ENCODE data around the gene CD200R1L. TPM values are rescaled to one million over a fixed set of nuclear protein-coding genes. Genes with fewer than 3 reads are reported as not detected.

The CD200R1L gene
- polyA plus RNA-seq, 1 donor = not detected

GRCh38 chr3:112786881-112787579 is 59.6 kb downstream of the CD200R1L start:
- no peak for DNase-seq (ENCODE audit: low read depth)

GRCh38 chr3:112786002-112786590 is 60.6 kb downstream of the CD200R1L start:
- DNase-seq (ENCODE audit: low read depth) = no peak

GRCh38 chr3:112785321-112786001 is 61.2 kb downstream of the CD200R1L start:
- no peak for DNase-seq (ENCODE audit: low read depth)

GRCh38 chr3:112782491-112782890 is 64.2 kb downstream of the CD200R1L start:
- no peak for DNase-seq (ENCODE audit: low read depth)

- DNase-seq (ENCODE audit: low read depth) = no peak
These were observed 65.1 kb downstream of the CD200R1L start for GRCh38 chr3:112781599-112781998.

GRCh38 chr3:112779558-112780480 is 66.8 kb downstream of the CD200R1L start:
- no peak for DNase-seq (ENCODE audit: low read depth)

- no peak for DNase-seq (ENCODE audit: low read depth)
These were observed 67.7 kb downstream of the CD200R1L start for GRCh38 chr3:112779011-112779410.

GRCh38 chr3:112778353-112778948 is 68.2 kb downstream of the CD200R1L start:
- no peak for DNase-seq (ENCODE audit: low read depth)

GRCh38 chr3:112777811-112778210 is 68.9 kb downstream of the CD200R1L start:
- no peak for DNase-seq (ENCODE audit: low read depth)

- no peak for DNase-seq (ENCODE audit: low read depth)
These were observed 69.8 kb downstream of the CD200R1L start for GRCh38 chr3:112776836-112777235.

GRCh38 chr3:112776000-112776399 is 70.7 kb downstream of the CD200R1L start:
- DNase-seq (ENCODE audit: low read depth) = no peak

- peak; percentile 32 for DNase-seq (ENCODE audit: low read depth)
These were observed 71.5 kb downstream of the CD200R1L start for GRCh38 chr3:112775011-112775742.

GRCh38 chr3:112774293-112774926 is 72.3 kb downstream of the CD200R1L start:
- no peak for DNase-seq (ENCODE audit: low read depth)

- no peak for DNase-seq (ENCODE audit: low read depth)
These were observed 72.8 kb downstream of the CD200R1L start for GRCh38 chr3:112773864-112774263.

GRCh38 chr3:112770951-112771350 is 75.7 kb downstream of the CD200R1L start:
- no peak for DNase-seq (ENCODE audit: low read depth)

- no peak for DNase-seq (ENCODE audit: low read depth)
These were observed 76.5 kb downstream of the CD200R1L start for GRCh38 chr3:112770032-112770626.

- no peak for DNase-seq (ENCODE audit: low read depth)
These were observed 77.2 kb downstream of the CD200R1L start for GRCh38 chr3:112769286-112769978.

GRCh38 chr3:112767777-112768176 is 78.9 kb downstream of the CD200R1L start:
- no peak for DNase-seq (ENCODE audit: low read depth)

GRCh38 chr3:112767177-112767576 is 79.5 kb downstream of the CD200R1L start:
- DNase-seq (ENCODE audit: low read depth) = no peak
